Prostate gland (tissue), 1 donor: ENCODE measurements around the gene SPNS2.

Experiments
- POLR2A ChIP-seq: fragments of 450-650 bp; IDR thresholded peaks from one replicate; pipeline ENCODE4 v1.6.1; 2016; ENCODE audit warnings: antibody characterized with exemption, mild to moderate bottlenecking
- POLR2AphosphoS5 ChIP-seq: sonication (generic); formaldehyde crosslinking; IDR thresholded peaks from one replicate; pipeline ENCODE4 v1.6.1; 2017; ENCODE audit warnings: antibody characterized with exemption

- TF ChIP-seq POLR2A (no peak), POLR2AphosphoS5 (no peak)
Observed at GRCh38 chr17:4485676-4486646, 12.7 kb upstream of the SPNS2 start.
